ENCODE data around the gene SNX25.
"Not testable (repeated sequence)": the region's sequence is repeated elsewhere in the genome, so short reads cannot be mapped to it uniquely, and the experiment has no call there.

Gene SNX25

DNA sequence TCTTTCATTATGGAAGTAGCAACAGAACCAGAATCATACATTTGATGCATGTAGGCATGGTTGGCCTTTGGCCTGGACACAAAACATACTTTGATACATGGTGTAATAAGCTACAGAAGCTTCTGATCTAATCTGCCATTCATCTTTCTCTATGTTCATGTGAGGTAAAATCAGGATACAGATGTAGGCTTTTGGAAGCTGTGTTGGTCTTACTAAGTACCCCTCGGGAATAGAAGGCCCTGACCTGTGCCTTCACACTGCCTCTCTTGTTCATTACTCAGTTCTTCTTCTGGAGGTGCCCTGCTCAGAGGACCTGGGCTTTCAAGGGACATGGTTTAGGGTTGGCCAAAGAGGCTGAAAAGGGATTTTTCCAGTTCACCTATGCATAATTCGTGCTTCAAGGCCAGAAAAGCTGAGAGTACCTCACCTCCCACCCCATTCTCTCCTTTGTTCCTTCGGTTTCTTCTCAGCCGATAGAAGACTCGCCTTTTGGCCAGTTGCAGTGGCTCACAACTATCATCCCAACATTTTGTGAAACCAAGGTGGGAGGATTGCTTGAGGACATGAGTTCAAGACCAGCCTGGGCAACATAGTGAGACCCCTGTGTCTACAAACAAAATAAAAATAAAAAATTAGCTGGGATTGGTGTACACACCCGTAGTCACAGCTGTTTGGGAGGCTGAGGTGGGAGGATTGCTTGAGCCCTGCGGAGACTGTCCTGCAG is 25.9 kb downstream of the SNX25 start:
- no peak for DNase-seq (ENCODE audit: low read depth)

DNA sequence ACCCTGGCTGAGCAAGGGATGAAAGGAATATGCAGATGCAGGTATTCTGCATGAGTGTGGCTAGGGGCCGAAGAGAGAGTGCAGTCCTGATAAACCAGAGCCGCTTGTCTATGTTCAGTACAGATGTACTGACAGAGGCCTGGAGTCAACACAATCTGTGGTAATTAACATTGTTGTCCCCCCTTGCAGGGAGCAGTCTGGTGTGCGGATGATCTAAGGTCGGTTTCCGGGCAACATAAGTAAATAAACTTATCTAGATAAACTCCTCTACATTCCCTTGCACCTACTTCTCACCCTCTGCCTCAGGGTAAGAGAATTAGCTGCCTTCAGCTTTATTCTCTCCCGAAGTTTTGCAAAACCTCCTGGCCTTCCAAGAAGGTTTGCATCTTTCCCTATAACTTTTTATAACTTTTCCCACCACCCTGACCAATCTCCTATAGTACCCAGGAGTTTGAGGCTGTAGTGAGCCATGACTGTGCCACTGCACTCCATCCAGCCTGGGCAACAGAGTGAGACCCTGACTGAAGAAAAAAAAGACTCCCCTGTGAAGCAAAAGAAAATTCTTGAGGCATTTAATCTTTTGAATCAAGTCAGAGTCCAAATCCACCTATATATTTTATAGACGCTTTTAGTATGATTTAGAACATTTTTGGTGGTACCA is 26.6 kb downstream of the SNX25 start:
- DNase-seq (ENCODE audit: low read depth): no peak

DNA sequence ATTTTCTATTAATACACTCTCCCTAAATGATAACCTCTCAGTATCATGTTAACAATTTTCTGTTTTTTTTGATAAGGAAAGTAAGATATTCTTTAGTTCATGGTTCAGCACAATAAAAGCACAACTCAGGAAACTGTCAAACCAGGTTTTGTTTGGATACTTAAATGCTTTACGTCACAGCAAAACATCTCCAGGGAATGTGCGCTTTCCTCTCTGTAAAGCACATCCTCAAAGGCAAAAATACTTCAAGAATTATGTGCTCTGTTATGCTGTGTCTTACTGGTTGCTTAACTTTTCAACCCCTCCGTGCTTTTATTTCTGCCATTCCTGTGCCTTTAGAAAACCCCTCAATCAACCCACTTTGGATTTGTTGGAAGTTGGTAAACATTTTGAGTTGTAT is 27.8 kb downstream of the SNX25 start:
- no peak for DNase-seq (ENCODE audit: low read depth)

DNA sequence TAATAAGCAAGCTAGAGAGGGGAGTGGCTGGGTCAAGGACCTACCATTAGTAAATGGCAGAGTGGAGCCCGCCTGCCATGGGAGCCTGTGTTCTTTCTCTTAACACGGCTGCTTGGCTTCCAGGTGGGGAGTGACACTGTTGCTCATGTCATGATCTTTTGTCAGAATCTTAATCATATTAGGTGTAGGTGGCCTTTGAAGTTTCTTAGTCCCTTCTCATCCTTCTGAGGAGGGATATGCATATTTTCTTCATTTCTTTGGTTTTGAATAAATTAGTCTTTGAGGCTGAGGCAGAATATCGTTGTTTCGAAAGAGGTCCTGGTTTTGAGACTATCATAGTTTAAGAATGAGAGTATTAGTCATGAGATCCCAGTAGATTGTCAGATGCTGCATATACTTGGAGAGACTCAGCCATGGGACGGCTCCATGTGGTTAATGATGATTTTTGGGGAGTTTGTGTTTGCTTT is 28.9 kb downstream of the SNX25 start:
- DNase-seq (ENCODE audit: low read depth): no peak

DNA sequence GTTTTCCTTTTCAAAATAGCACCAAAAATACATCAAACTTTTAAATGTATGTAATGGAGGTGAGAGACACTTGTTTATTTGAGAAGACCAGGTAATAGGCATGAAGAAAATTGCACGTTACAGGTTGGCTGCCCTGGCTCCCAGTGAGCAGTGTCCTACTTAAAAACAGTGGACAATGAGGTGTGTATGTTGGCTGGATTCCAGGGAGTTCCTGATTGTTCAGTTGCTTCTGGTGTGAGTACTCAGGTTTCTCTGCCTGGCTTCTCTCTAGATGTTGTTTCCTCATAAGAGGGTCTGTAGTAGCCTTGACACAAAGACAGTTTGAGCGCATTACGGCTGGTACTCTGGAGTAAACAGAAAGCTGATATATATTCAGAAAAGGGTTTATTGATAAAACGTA is 29.4 kb downstream of the SNX25 start:
- no peak for DNase-seq (ENCODE audit: low read depth)

- DNase-seq (ENCODE audit: low read depth): not testable (repeated sequence)
Measured at GRCh38 chr4:185240486-185240885, 31.1 kb downstream of the SNX25 start.

GRCh38 chr4:185242749-185243533 is 33.5 kb downstream of the SNX25 start:
- no peak for DNase-seq (ENCODE audit: low read depth)

GRCh38 chr4:185243879-185244278 is 34.5 kb downstream of the SNX25 start:
- DNase-seq (ENCODE audit: low read depth): no peak

- no peak for DNase-seq (ENCODE audit: low read depth)
Measured at GRCh38 chr4:185244763-185245162, 35.4 kb downstream of the SNX25 start.

DNA sequence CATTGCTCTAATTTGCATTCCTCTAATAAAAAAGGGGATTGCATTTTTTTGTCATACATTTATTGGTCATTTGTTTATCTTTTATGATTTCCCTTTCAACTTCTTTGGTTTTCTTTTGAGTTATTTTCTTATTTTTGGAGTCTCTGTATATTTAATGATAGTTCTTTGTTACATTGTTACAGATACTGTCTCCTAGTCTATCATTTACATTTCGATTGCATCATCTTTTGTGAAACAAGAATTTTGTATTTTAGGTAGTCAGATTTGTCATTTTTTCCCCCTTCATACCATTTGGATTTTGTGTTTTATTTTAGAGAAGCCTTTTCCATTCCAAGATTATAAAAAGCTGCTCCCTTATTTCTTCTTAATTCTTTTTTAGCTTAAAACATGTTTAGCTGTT is 37.1 kb downstream of the SNX25 start:
- DNase-seq (ENCODE audit: low read depth): no peak

DNA sequence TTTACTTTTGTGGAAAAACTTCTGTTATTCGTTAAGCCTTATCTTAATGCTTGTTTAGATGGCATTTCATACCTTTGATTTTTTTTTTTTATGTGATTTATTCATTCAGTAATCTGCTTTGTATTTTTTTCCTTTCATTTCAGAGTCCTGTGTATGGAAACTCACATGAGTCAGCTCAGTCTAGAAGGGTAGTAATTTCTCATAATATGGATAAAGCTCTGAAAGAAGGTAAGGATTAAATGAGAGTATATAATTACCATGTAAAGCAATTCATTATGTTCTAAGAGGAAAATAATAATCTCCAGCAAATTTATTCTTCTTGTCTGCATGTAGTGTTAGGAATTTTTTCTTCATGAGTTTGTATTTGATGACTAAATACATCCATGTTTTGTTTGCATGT is 37.8 kb downstream of the SNX25 start:
- no peak for DNase-seq (ENCODE audit: low read depth)

DNA sequence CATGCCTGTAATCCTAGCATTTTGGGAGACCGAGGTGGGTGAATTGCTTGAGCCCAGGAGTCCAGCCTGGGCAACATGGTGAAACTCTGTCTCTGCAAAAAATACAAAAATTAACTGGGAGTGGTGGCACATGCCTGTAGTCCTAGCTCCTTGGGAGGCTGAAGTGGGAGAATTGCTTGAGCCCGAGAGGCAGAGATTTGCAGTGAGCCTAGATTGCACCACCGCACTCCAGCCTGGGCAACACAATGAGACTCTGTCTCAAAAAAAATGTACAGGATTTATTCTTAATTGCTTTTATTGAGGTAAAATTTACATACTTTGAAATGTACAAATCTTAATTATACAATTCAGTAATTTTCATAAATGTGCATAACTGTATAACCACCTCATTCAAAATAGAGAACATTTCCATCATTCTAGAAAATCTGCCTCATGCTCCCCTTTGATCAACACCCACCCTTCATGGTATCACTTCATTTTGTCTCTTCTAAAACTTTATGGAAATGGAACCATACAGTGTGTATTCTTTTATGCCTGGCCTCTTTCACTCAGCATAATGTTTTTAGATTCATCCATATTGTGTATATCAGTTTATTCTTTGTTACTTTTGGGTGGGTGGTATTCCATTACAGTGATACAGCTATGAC is 39.1 kb downstream of the SNX25 start:
- DNase-seq (ENCODE audit: low read depth): no peak

GRCh38 chr4:185249105-185249504 is 39.7 kb downstream of the SNX25 start:
- DNase-seq (ENCODE audit: low read depth): no peak

DNA sequence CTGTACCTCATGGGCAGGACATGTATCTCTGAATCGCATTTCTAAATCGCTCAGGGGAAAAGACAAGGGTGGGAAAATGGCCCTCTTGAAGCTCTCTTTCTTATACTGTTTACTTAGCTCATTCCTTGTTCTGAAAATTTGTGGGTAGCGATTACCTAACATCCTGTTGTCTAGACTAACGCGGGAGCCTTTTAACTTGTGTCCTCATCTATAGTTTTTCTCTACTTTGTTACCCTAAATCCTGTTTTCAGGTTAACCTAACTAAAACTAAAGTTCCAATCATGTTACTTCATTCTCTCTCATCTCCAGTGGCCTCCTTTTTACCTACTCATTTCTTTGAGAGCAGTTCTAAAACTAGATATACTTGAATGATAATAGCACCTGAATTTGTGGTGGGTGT is 45.0 kb downstream of the SNX25 start:
- no peak for DNase-seq (ENCODE audit: low read depth)

DNA sequence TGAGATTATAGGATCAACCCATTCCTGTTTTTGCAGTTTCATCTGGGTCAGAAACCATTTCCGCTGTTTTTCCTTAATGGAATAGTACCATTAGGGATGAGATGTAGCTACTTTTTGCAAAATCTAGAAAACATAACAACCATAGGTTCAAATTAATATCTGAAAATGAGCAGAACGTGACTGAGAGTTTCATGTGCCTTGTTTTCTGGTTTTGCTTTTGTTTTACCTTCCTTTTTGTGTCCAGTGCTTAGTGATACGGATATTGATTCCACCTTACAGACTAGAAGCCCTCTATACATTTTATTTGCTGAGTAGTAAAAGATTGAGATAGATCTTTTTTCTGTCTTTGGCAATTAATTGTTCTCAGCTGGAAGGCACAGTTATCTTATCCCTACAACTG is 46.5 kb downstream of the SNX25 start:
- no peak for DNase-seq (ENCODE audit: low read depth)

GRCh38 chr4:185256446-185256845 is 47.0 kb downstream of the SNX25 start:
- DNase-seq (ENCODE audit: low read depth): no peak

DNA sequence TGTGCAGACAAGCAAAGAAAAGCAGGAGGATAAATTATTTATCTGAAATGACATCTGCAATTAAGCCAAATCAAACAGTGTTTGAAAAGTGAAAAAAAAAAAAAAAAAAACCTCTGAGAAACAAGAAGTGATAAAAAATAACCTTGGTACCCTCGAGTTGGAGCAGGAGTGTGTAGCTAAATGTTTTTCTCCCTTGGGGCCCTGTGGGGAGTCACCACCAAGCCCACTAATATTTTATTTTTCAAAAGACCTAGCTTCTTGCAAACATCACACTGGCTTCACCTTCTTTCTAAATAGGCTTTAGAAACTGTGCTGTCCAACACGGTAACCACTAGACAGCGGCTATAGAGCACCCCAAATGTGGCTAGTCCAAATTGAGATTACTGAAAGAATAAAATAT is 47.7 kb downstream of the SNX25 start:
- DNase-seq (ENCODE audit: low read depth): no peak

DNA sequence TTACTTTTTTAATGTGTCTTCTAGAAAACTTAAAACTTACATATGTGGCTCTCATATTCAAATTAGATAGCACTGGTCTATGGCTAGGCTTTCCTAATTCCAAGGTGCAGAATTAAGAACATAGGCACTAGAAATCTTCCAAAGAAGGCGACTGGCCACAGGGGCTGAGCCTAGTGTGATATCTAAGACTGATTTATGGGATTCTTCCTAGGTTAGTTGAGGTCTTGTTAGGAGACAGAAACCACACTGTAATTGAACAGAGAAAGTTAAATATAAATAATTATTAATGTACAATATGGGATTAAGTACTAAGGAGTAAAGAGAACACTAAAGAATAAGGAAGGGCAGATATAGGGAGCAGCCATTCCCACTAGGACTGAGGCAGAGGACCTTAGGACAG is 48.3 kb downstream of the SNX25 start:
- no peak for DNase-seq (ENCODE audit: low read depth)

DNA sequence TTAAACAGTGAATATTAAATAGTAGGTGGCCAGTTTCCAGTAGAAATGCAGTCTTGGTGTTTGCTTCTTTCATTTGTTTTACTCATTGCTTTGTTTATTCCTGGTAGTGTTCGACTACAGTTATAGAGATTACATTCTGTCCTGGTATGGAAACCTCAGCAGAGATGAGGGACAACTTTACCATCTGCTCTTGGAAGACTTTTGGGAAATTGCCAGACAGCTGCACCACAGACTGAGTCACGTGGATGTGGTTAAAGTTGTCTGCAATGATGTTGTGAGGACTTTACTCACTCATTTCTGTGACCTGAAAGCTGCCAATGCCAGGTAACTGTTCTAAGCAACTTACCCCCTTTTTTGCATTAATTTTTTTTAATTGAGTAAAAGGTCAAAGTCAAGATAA is 49.3 kb downstream of the SNX25 start:
- not testable (repeated sequence) for DNase-seq (ENCODE audit: low read depth)

GRCh38 chr4:185259719-185260118 is 50.3 kb downstream of the SNX25 start:
- no peak for DNase-seq (ENCODE audit: low read depth)

DNA sequence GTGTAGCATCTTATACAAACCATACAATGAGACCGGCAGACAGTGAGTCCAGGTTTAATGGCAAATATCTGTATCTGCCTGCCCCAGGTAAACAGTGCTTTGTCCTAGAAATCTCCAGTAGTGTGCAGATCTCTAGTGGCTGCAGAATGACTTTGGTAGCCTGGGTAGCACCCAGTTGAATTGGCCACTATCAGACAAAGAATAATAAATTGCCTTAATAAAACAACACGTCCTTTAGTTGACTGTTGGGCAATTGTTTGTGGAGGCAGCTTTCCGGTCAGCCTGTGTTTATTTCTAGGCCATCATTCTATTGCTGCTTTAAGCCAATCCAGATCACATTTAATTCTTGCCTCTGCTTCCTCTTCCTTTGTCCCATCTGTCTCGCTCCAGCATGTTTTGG is 52.5 kb downstream of the SNX25 start:
- no peak for DNase-seq (ENCODE audit: low read depth)

GRCh38 chr4:185263419-185263818 is 54.0 kb downstream of the SNX25 start:
- no peak for DNase-seq (ENCODE audit: low read depth)

DNA sequence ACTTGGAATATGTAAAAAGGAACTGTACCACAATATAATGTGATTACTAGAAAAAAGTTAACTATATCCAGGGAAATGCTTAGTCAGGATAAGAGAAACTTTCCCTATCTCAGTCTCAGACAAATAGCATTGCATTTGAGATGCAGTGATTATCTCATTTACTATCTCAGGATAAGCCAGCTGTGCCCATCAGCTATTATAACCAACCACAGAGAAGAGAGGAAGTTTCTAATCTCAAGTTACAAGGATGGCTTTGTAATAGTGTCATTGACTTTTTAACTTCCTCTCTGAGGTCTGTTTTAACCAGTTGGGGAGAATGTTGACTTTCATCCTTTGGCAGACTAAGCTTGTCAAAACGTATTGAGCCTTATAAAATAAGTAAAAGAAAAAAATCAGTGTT is 56.5 kb downstream of the SNX25 start:
- no peak for DNase-seq (ENCODE audit: low read depth)

All from stimulated activated CD8-positive, alpha-beta memory T cell treated with anti-CD3 and anti-CD28 coated beads, Interleukin-15, amount 100 ng/mL, for 1 hour (primary cell).